ENCODE measurements around the gene TCERG1L.

The TCERG1L gene

DNA sequence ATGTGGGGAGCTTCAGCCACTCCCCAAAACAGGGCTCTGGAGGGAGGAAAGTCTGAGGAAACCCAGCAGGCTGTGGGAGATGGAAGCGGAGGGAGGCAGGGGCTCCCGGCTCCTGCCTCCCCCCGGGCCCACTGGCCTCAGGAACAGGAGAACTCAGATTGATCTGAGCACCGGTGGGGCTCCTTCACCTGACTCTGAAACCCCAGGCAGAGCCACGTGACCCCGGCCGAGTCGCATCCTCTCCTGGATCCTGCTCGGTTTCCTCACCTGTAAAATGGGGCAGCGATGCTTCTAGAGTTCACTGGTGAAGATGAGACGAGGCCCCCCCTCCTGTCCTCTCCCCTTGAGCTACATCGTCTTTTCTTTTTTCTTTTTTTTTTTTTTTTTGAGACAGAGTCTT is 33.6 kb downstream of the TCERG1L start:
- H3K4me3 ChIP-seq (replicated peaks; ENCODE audit: insufficient read depth, low read length): no peak overlapping the region
- TF ChIP-seq GABPA (IDR thresholded peaks at IDR 0.05; ENCODE audit: low read depth): no peak
- TF ChIP-seq, protein P1, sequence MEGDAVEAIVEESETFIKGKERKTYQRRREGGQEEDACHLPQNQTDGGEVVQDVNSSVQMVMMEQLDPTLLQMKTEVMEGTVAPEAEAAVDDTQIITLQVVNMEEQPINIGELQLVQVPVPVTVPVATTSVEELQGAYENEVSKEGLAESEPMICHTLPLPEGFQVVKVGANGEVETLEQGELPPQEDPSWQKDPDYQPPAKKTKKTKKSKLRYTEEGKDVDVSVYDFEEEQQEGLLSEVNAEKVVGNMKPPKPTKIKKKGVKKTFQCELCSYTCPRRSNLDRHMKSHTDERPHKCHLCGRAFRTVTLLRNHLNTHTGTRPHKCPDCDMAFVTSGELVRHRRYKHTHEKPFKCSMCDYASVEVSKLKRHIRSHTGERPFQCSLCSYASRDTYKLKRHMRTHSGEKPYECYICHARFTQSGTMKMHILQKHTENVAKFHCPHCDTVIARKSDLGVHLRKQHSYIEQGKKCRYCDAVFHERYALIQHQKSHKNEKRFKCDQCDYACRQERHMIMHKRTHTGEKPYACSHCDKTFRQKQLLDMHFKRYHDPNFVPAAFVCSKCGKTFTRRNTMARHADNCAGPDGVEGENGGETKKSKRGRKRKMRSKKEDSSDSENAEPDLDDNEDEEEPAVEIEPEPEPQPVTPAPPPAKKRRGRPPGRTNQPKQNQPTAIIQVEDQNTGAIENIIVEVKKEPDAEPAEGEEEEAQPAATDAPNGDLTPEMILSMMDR (IDR thresholded peaks at IDR 0.05; ENCODE audit: insufficient read depth, low read length): no peak
- DNase-seq (ENCODE audit: low read depth in 1 of 2, low spot score in 1 of 2): no peak
- H3K27ac ChIP-seq (replicated peaks): no peak overlapping the region
- no peaks in the 10 kb centered on the region for H3K27me3 ChIP-seq (ENCODE audit: insufficient read depth, poor library complexity, severe bottlenecking)

DNA sequence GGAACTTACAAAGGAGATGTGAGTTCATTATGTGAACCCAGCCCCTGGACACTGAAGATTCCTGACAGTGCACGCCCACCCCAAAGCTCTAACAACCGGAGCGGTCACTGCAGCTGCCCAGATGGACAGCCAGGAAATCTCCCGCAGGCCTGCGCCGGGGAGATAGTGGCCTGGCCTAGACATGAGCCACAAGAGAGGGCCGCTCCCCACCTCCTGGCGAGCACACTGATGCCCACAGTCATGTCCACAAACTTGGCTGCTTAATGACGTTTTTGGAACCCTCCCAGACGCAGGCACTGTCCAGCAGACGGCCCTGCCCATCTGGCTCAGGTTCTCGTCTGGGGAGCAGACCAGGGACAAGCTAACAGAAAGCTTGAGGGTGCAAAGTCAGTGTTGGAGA is 34.2 kb downstream of the TCERG1L start:
- TF ChIP-seq POLR2AphosphoS5 (IDR thresholded peaks at IDR 0.05; ENCODE audit: low read depth) (no peak), SPI1 (IDR thresholded peaks at IDR 0.05; ENCODE audit: borderline replicate concordance, low read depth) (no peak), GABPA (IDR thresholded peaks at IDR 0.05; ENCODE audit: low read depth) (no peak)
- TF ChIP-seq, protein P2, sequence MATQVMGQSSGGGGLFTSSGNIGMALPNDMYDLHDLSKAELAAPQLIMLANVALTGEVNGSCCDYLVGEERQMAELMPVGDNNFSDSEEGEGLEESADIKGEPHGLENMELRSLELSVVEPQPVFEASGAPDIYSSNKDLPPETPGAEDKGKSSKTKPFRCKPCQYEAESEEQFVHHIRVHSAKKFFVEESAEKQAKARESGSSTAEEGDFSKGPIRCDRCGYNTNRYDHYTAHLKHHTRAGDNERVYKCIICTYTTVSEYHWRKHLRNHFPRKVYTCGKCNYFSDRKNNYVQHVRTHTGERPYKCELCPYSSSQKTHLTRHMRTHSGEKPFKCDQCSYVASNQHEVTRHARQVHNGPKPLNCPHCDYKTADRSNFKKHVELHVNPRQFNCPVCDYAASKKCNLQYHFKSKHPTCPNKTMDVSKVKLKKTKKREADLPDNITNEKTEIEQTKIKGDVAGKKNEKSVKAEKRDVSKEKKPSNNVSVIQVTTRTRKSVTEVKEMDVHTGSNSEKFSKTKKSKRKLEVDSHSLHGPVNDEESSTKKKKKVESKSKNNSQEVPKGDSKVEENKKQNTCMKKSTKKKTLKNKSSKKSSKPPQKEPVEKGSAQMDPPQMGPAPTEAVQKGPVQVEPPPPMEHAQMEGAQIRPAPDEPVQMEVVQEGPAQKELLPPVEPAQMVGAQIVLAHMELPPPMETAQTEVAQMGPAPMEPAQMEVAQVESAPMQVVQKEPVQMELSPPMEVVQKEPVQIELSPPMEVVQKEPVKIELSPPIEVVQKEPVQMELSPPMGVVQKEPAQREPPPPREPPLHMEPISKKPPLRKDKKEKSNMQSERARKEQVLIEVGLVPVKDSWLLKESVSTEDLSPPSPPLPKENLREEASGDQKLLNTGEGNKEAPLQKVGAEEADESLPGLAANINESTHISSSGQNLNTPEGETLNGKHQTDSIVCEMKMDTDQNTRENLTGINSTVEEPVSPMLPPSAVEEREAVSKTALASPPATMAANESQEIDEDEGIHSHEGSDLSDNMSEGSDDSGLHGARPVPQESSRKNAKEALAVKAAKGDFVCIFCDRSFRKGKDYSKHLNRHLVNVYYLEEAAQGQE (IDR thresholded peaks at IDR 0.05; ENCODE audit: insufficient replicate concordance, low read depth): no peak
- TF ChIP-seq, protein P1 (IDR thresholded peaks at IDR 0.05; ENCODE audit: insufficient read depth, low read length): no peak
- Histone ChIP-seq H3K27me3 (ENCODE audit: insufficient read depth, poor library complexity, severe bottlenecking) (no peaks in the 10 kb centered on the region), H3K27ac (replicated peaks) (no peak overlapping the region), H3K4me3 (replicated peaks; ENCODE audit: insufficient read depth, low read length) (no peak overlapping the region)
- DNase-seq (ENCODE audit: low read depth in 1 of 2, low spot score in 1 of 2): no peak

DNA sequence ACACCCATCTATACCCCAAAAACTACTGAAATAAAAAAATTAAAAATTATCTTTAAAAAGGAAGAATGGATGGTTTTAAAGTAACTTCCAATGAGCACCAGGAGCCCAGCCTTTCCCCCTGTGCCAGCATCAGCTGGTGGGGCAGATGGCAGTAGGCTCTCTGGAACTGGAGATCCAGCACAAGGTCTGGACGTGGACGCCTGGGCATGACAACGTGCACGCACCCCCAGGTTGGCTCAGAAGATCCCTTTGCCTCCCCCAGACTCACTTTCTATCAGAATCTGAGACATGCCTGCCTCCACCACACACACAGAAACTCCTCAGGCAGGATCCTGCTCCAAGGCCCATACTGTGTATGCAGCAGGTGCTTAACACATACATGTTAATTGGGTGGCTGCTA is 35.8 kb downstream of the TCERG1L start:
- no peak for DNase-seq (ENCODE audit: low read depth in 1 of 2, low spot score in 1 of 2)
- Histone ChIP-seq H3K27me3 (ENCODE audit: insufficient read depth, poor library complexity, severe bottlenecking) (no peaks in the 10 kb centered on the region), H3K4me3 (replicated peaks; ENCODE audit: insufficient read depth, low read length) (no peak overlapping the region), H3K27ac (replicated peaks) (no peak overlapping the region)
- TF ChIP-seq GABPA (IDR thresholded peaks at IDR 0.05; ENCODE audit: low read depth): no peak
- no peak for TF ChIP-seq POLR2AphosphoS5 (IDR thresholded peaks at IDR 0.05; ENCODE audit: low read depth)
- TF ChIP-seq SPI1 (IDR thresholded peaks at IDR 0.05; ENCODE audit: borderline replicate concordance, low read depth): no peak

DNA sequence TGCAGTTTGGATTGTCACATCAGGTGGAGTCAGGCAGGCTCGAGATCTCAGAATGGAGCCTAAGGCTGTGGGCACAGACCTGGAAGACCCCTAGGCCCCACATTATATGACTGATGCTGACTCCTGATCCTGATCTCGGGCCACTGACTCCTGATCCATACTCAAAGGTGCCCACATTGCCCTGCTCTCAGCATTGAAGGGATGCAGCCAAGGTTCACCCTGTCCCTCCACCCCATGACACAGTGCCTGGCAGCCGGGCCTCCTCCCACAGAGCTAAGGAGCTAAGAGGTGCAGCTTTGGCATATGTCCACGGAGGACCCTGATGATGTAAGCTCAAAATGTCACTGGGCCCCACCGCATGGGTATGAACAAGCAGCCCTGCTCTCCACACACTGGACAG is 36.6 kb downstream of the TCERG1L start:
- H3K27ac ChIP-seq (replicated peaks): no peak overlapping the region
- H3K27me3 ChIP-seq (ENCODE audit: insufficient read depth, poor library complexity, severe bottlenecking): no peaks in the 10 kb centered on the region
- H3K4me3 ChIP-seq (replicated peaks; ENCODE audit: insufficient read depth, low read length): no peak overlapping the region
- TF ChIP-seq SPI1 (IDR thresholded peaks at IDR 0.05; ENCODE audit: borderline replicate concordance, low read depth) (no peak), POLR2AphosphoS5 (IDR thresholded peaks at IDR 0.05; ENCODE audit: low read depth) (no peak), GABPA (IDR thresholded peaks at IDR 0.05; ENCODE audit: low read depth) (no peak)
- TF ChIP-seq, protein P2 (IDR thresholded peaks at IDR 0.05; ENCODE audit: insufficient replicate concordance, low read depth): no peak
- TF ChIP-seq, protein P1 (IDR thresholded peaks at IDR 0.05; ENCODE audit: insufficient read depth, low read length): no peak
- DNase-seq (ENCODE audit: low read depth in 1 of 2, low spot score in 1 of 2): no peak
